ENCODE results near the gene CELSR1. TPM values are rescaled to one million over a fixed set of nuclear protein-coding genes. Genes with fewer than 3 reads are reported as not detected.

The CELSR1 gene
- total RNA-seq, 1 donor from 2014 or later: 0.39 TPM

- Mint-ChIP-seq H3K27ac (peak overlapping the region; percentile 11), H3K27me3 (ENCODE audit: insufficient read depth) (no peaks in the 10 kb centered on the region), H3K36me3 (ENCODE audit: low read depth) (peaks cover 44% of the 10 kb centered on the region), H3K4me1 (ENCODE audit: low read depth) (peaks cover 38% of the 10 kb centered on the region), H3K9me3 (no peaks in the 10 kb centered on the region), H3K4me3 (peak overlapping the region; percentile 8)
- DNase-seq (ENCODE audit: low spot score): no peak
- intact Hi-C loops (cut with micrococcal nuclease): no loop called here
These were observed 198.8 kb downstream of the CELSR1 start for GRCh38 chr22:46338636-46339035.

DNA sequence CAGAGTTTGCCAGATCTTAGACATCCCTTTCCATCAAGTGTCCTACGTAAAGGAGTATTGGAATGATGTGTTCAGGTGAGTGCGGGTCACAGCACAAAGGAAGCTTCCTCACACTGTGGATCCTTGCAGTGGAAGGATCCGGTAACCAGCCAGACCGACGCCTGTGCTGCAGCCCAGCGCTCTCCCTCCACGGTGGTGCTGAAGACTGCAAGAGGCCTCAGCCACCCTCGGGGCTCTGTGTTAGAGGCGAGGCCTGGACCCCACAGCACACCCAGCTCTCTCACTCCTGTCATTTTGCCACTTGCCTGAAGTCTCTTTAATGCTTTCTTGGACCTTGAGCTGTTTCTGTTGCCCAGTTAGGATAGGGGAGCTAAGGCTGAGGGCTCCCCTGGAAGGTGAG is 199.6 kb downstream of the CELSR1 start:
- intact Hi-C loops (cut with micrococcal nuclease): no loop called here
- peak overlapping the region; percentile 53 for H3K4me3 Mint-ChIP-seq
- no peaks in the 10 kb centered on the region for H3K27me3 Mint-ChIP-seq (ENCODE audit: insufficient read depth)
- DNase-seq (ENCODE audit: low spot score): no peak
- H3K36me3 Mint-ChIP-seq (ENCODE audit: low read depth): peaks cover 46% of the 10 kb centered on the region
- no peak overlapping the region for H3K27ac Mint-ChIP-seq
- H3K4me1 Mint-ChIP-seq (ENCODE audit: low read depth): peaks cover 38% of the 10 kb centered on the region
- no peaks in the 10 kb centered on the region for H3K9me3 Mint-ChIP-seq

DNA sequence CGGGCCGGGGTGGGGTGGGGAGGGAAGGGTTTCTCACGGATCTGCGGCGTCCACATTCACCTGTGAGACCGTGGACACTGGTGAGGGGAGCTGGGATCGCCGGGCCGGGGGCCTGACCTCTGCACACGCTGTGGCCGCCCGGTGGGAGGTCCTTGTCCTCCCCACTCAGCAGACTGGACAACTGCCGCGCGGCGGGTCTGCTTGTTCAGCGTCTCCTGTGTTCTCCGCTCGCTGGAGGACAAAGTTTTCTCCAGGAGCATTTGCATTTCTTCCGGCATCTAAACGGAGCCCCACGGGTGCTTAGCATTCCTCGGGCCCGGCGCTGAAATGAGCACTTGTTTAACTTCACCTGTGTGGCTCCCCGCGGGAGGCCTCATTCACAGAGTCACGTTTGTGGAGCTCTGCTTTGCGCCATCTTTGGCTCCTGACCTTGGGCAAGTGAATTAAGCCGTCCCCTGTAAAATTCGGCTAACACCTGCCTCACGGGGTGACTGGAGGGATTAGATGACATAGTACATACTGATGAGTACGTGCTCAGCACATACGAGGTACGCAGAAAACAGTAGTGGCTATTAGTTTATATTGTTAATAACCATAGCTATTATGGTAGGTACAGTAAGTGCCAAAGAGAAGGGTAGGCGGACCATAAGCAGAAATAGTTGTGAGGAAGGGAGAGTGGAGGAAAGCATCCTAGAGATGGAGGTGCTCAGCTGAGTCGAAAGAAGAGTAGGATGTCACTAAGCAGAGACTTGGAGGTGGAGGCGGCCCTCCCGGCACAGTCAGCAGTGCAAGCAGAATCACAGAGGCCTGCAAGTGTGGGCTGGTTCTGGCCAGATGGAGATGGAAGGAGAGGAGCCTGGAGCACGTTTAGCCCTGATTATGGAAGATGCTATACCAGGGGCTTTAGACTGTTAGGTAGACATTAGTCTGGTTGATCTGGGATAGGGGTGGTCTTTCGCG is 201.0 kb downstream of the CELSR1 start:
- intact Hi-C loops (cut with micrococcal nuclease): no loop called here
- H3K27ac Mint-ChIP-seq: peak overlapping the region; percentile 88
- H3K4me1 Mint-ChIP-seq (ENCODE audit: low read depth): peaks cover 38% of the 10 kb centered on the region
- no peaks in the 10 kb centered on the region for H3K27me3 Mint-ChIP-seq (ENCODE audit: insufficient read depth)
- DNase-seq (ENCODE audit: low spot score): no peak
- no peaks in the 10 kb centered on the region for H3K9me3 Mint-ChIP-seq
- H3K36me3 Mint-ChIP-seq (ENCODE audit: low read depth): peaks cover 39% of the 10 kb centered on the region
- H3K4me3 Mint-ChIP-seq: peak overlapping the region; percentile 95

DNA sequence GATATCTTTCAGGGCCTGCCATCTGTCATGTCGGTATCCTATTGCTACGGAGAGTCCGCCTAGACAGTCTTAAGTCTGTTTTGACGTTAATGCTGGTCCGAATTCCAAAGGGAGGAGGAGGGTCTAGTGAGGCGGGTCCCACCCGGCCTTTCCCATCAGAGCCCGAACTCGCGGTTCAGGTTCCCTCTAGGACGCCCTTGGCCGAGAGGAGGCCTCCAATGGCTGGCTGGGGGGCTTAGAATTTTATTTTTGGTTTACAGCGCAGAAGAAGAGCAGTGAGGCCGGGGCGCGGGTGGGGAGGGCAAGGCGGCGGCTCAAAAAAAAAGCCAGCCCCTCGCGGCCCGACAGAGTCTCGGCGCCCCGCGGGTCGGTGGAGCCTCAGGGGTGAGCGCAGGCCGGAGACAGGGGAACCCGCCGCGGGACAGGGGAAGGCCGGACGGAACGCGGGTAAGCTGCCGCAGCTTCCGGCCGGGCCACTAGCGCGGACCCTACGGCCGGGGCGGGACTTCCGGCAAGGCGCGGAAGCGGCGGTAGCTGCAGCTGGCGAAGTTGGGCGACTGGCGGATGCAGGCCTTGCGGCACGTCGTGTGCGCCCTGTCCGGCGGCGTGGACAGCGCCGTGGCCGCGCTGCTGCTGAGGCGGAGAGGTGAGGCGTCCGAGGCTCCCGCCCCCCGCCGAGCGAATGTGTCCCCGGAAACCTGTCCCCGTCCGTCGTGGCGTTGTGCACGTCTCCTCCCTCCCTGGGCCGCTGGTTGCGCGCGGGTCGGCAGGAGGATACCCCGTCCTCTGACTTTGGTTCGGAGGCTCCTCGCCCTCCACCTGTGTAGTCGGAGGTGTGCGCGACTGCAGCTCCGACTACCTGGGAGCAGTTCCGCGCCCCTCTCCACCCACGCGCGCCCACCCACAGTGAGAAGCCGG is 202.0 kb downstream of the CELSR1 start, which contains the start of gene TRMU:
TSS of gene TRMU (plus strand) at position 514 of the 918 bp plus-strand sequence. CDS start at position 565, 51 bp downstream.
- Mint-ChIP-seq H3K27ac (peak within 1 kb of the TSS; percentile 96), H3K4me1 (ENCODE audit: low read depth) (peaks cover 34% of the 10 kb centered on the region), H3K4me3 (peak within 1 kb of the TSS; percentile 95), H3K27me3 (ENCODE audit: insufficient read depth) (no peaks in the 10 kb centered on the region), H3K9me3 (no peaks in the 10 kb centered on the region), H3K36me3 (ENCODE audit: low read depth) (peaks cover 36% of the 10 kb centered on the region)
- DNase-seq (ENCODE audit: low spot score): peak; percentile 74
- intact Hi-C loops (cut with micrococcal nuclease): loop anchor here (1.0 kb wide), 3 partner anchors 39 to 300 kb away; partner anchors contain the start of genes CDPF1 and GTSE1

- no peaks in the 10 kb centered on the region for H3K9me3 Mint-ChIP-seq
- no peak for DNase-seq (ENCODE audit: low spot score)
- intact Hi-C loops (cut with micrococcal nuclease): no loop called here
- no peak overlapping the region for H3K27ac Mint-ChIP-seq
- H3K4me3 Mint-ChIP-seq: no peak overlapping the region
- H3K4me1 Mint-ChIP-seq (ENCODE audit: low read depth): peaks cover 6% of the 10 kb centered on the region
- H3K36me3 Mint-ChIP-seq (ENCODE audit: low read depth): peaks cover 24% of the 10 kb centered on the region
- no peaks in the 10 kb centered on the region for H3K27me3 Mint-ChIP-seq (ENCODE audit: insufficient read depth)
These were observed 205.9 kb downstream of the CELSR1 start for GRCh38 chr22:46331496-46331895.

DNA sequence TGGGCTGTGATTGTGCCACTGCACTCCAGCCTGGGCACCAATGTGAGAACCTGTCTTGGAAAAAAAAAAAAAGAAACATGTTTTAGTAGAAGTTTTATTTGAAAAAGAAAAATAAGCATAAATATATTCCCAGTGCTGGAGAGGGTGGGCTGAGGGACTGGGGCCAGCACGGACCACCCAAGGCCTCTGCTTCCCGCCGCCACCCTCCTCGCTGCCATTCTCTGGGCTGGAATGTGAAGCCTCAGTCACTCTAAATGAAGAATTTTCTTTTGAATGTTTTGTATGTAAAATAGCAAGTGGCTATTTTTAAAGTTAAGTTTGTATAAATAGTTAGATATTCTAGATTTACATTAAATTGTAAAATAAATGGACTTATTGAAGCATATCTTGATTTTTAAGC is 207.0 kb downstream of the CELSR1 start:
- intact Hi-C loops (cut with micrococcal nuclease): no loop called here
- no peak overlapping the region for H3K4me3 Mint-ChIP-seq
- H3K27me3 Mint-ChIP-seq (ENCODE audit: insufficient read depth): no peaks in the 10 kb centered on the region
- H3K4me1 Mint-ChIP-seq (ENCODE audit: low read depth): peaks cover 4% of the 10 kb centered on the region
- H3K36me3 Mint-ChIP-seq (ENCODE audit: low read depth): peaks cover 26% of the 10 kb centered on the region
- DNase-seq (ENCODE audit: low spot score): no peak
- H3K9me3 Mint-ChIP-seq: no peaks in the 10 kb centered on the region
- no peak overlapping the region for H3K27ac Mint-ChIP-seq

- Mint-ChIP-seq H3K4me1 (ENCODE audit: low read depth) (no peaks in the 10 kb centered on the region), H3K4me3 (no peak overlapping the region), H3K36me3 (ENCODE audit: low read depth) (peaks cover 26% of the 10 kb centered on the region), H3K9me3 (no peaks in the 10 kb centered on the region), H3K27ac (no peak overlapping the region), H3K27me3 (ENCODE audit: insufficient read depth) (no peaks in the 10 kb centered on the region)
- intact Hi-C loops (cut with micrococcal nuclease): no loop called here
- no peak for DNase-seq (ENCODE audit: low spot score)
These were observed 207.8 kb downstream of the CELSR1 start for GRCh38 chr22:46329616-46330015.

- Mint-ChIP-seq H3K36me3 (ENCODE audit: low read depth) (peaks cover 28% of the 10 kb centered on the region), H3K9me3 (no peaks in the 10 kb centered on the region), H3K4me3 (no peak overlapping the region), H3K27me3 (ENCODE audit: insufficient read depth) (no peaks in the 10 kb centered on the region), H3K27ac (no peak overlapping the region), H3K4me1 (ENCODE audit: low read depth) (no peaks in the 10 kb centered on the region)
- DNase-seq (ENCODE audit: low spot score): no peak
- intact Hi-C loops (cut with micrococcal nuclease): no loop called here
These were observed 208.6 kb downstream of the CELSR1 start for GRCh38 chr22:46328797-46329196.

GRCh38 chr22:46327691-46328465 is 209.5 kb downstream of the CELSR1 start:
- Mint-ChIP-seq H3K27me3 (ENCODE audit: insufficient read depth) (no peaks in the 10 kb centered on the region), H3K36me3 (ENCODE audit: low read depth) (peaks cover 29% of the 10 kb centered on the region), H3K9me3 (no peaks in the 10 kb centered on the region), H3K4me3 (no peak overlapping the region), H3K4me1 (ENCODE audit: low read depth) (no peaks in the 10 kb centered on the region), H3K27ac (no peak overlapping the region)
- intact Hi-C loops (cut with micrococcal nuclease): no loop called here
- DNase-seq (ENCODE audit: low spot score): no peak

DNA sequence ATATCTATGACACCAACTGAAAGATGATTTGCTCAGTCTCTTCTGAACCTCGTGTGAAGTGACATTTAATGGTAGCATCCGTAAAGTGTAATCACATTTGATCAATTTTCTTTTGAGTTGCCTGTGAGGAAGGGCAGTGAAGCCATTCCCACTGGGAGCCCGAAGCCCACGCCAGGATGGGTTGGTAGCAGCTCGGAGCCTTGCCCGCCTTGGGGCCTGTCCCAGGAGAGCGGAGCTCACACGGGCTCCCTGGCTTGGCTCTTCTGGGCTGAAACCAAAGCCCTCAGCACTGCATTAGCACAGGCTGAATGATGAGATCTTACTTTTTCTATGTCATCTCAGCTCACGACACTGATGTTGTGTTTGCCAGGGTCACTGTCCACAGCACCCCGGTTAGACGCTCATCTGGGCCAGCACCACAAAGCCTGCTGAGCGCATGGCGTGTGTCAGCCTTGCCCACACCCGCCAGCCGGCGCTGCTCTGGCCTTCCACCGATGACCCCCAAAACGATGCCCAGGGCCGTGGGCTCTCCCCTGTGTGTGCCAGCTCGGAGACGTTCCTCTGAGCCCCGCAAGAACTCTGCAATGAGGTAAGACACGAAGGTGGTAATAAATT is 211.2 kb downstream of the CELSR1 start:
- Mint-ChIP-seq H3K9me3 (no peaks in the 10 kb centered on the region), H3K27ac (no peak overlapping the region), H3K36me3 (ENCODE audit: low read depth) (peaks cover 26% of the 10 kb centered on the region), H3K4me1 (ENCODE audit: low read depth) (no peaks in the 10 kb centered on the region), H3K4me3 (no peak overlapping the region), H3K27me3 (ENCODE audit: insufficient read depth) (no peaks in the 10 kb centered on the region)
- intact Hi-C loops (cut with micrococcal nuclease): no loop called here
- no peak for DNase-seq (ENCODE audit: low spot score)

DNA sequence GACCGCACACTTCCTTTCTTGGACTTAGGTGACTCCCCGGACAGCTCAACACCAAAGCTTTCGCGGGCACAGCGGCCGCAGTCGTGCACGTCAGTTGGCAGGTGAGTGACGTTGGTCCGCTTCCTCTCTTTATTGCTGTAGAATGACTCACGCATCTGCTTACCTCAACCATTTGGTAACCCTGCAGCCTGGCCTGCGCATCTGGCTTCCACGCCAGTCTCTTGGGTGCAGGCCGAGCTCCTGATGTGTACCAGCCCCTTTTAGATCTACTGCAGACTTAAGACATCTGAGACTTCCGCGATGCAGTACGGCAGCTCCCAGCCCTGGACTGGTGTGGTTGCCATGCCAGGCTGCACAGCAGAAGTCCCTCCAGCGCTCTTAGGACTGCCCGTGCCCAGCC is 214.3 kb downstream of the CELSR1 start:
- H3K4me3 Mint-ChIP-seq: no peak overlapping the region
- no peak overlapping the region for H3K27ac Mint-ChIP-seq
- H3K36me3 Mint-ChIP-seq (ENCODE audit: low read depth): peaks cover 27% of the 10 kb centered on the region
- no peaks in the 10 kb centered on the region for H3K9me3 Mint-ChIP-seq
- intact Hi-C loops (cut with micrococcal nuclease): no loop called here
- DNase-seq (ENCODE audit: low spot score): no peak
- H3K4me1 Mint-ChIP-seq (ENCODE audit: low read depth): no peaks in the 10 kb centered on the region
- no peaks in the 10 kb centered on the region for H3K27me3 Mint-ChIP-seq (ENCODE audit: insufficient read depth)

- H3K27me3 Mint-ChIP-seq (ENCODE audit: insufficient read depth): no peaks in the 10 kb centered on the region
- no peaks in the 10 kb centered on the region for H3K9me3 Mint-ChIP-seq
- H3K27ac Mint-ChIP-seq: no peak overlapping the region
- intact Hi-C loops (cut with micrococcal nuclease): no loop called here
- DNase-seq (ENCODE audit: low spot score): no peak
- no peaks in the 10 kb centered on the region for H3K4me1 Mint-ChIP-seq (ENCODE audit: low read depth)
- H3K4me3 Mint-ChIP-seq: no peak overlapping the region
- H3K36me3 Mint-ChIP-seq (ENCODE audit: low read depth): peaks cover 32% of the 10 kb centered on the region
These were observed 214.7 kb downstream of the CELSR1 start for GRCh38 chr22:46322711-46323110.

Measured in activated T-helper 1 cell treated with anti-CD3 and anti-CD28 coated beads, Interleukin-12 subunit alpha, Interleukin-12 subunit beta, Interleukin-2, Interleukin-4 antibody, amounts not matched to agents 30 ng/mL and 10 ng/mL and 1 ng/mL, durations not matched to agents 14 hours and 24 hours and 36 hours (primary cell).